Mesendoderm (in vitro differentiated cells): ENCODE measurements around the gene MPZL1.
"Not testable (repeated sequence)": the region's sequence is repeated elsewhere in the genome, so short reads cannot be mapped to it uniquely, and the experiment has no call there.

Experiments used
- DNase-seq: peaks from one replicate; pipeline ENCODE4 v3.0.0; 2013
- H2AK5ac ChIP-seq: 2 replicates; pipeline ENCODE4 v1.6.1; 2013; ENCODE audit warnings: low read length, inconsistent platforms
- H2BK120ac ChIP-seq: 2 replicates; pipeline ENCODE4 v1.6.1; 2013; ENCODE audit warnings: low read depth, mild to moderate bottlenecking, low read length, moderate library complexity, mixed read lengths
- H2BK15ac ChIP-seq: replicated peaks from 2 replicates; pipeline ENCODE4 v1.6.1; 2013; ENCODE audit warnings: low read depth, mild to moderate bottlenecking, moderate library complexity
- H2BK5ac ChIP-seq: 2 replicates; pipeline ENCODE4 v1.6.1; 2013; ENCODE audit warnings: low read length, inconsistent platforms
- H3K18ac ChIP-seq: 2 replicates; pipeline ENCODE4 v1.6.1; 2013; ENCODE audit warnings: mild to moderate bottlenecking, low read length, mixed read lengths
- H3K23ac ChIP-seq: one replicate; pipeline ENCODE4 v1.6.1; 2013; ENCODE audit warnings: low read length
- H3K27ac ChIP-seq: 2 replicates; pipeline ENCODE4 v1.5.1; 2013; ENCODE audit warnings: low read depth, mild to moderate bottlenecking, inconsistent platforms, low read length, moderate library complexity
- H3K27me3 ChIP-seq: 2 replicates; pipeline ENCODE4 v1.6.1; 2013; ENCODE audit warnings: low read length, control low read depth, mild to moderate bottlenecking, inconsistent platforms; ENCODE audit not compliant: insufficient read depth, poor library complexity
- H3K36me3 ChIP-seq: 2 replicates; pipeline ENCODE4 v1.6.1; 2013; ENCODE audit warnings: low read length, inconsistent platforms; ENCODE audit not compliant: control insufficient read depth, insufficient read depth
- H3K4ac ChIP-seq: one replicate; pipeline ENCODE4 v1.6.1; 2013; ENCODE audit warnings: low read depth, mild to moderate bottlenecking, low read length, moderate library complexity
- H3K4me1 ChIP-seq: 2 replicates; pipeline ENCODE4 v1.6.1; 2013; ENCODE audit warnings: low read depth, low read length, inconsistent platforms; ENCODE audit not compliant: control insufficient read depth
- H3K4me2 ChIP-seq: 2 replicates; pipeline ENCODE4 v1.6.1; 2013; ENCODE audit warnings: low read length
- H3K4me3 ChIP-seq: 2 replicates; pipeline ENCODE4 v1.5.1; 2013; ENCODE audit warnings: mild to moderate bottlenecking, low read length
- H3K56ac ChIP-seq: one replicate; pipeline ENCODE4 v1.6.1; 2013; ENCODE audit warnings: low read length
- H3K79me1 ChIP-seq: 2 replicates; pipeline ENCODE4 v1.6.1; 2013; ENCODE audit warnings: low read length, inconsistent platforms
- H3K79me2 ChIP-seq: 2 replicates; pipeline ENCODE4 v1.6.1; 2013; ENCODE audit warnings: mild to moderate bottlenecking, low read length; ENCODE audit not compliant: control insufficient read depth, insufficient read depth
- H3K9ac ChIP-seq: 2 replicates; pipeline ENCODE4 v1.6.1; 2013; ENCODE audit warnings: low read length, inconsistent platforms
- H4K5ac ChIP-seq: one replicate; pipeline ENCODE4 v1.6.1; 2013; ENCODE audit warnings: low read length
- H4K8ac ChIP-seq: one replicate; pipeline ENCODE4 v1.6.1; 2013; ENCODE audit warnings: low read depth, mild to moderate bottlenecking, control low read depth, low read length, moderate library complexity
- WGBS: extraction: QIAGEN DNeasy Blood & Tissue Kit; methylation state at CpG from one replicate; pipeline ENCODE4 v1.1.7; 2013; ENCODE audit warnings: low lambda C conversion rate, missing lambda C conversion rate; ENCODE audit not compliant: insufficient coverage; ENCODE audit errors: extremely low coverage; 5-methylcytosine and 5-hydroxymethylcytosine counted together

MPZL1 gene

DNA sequence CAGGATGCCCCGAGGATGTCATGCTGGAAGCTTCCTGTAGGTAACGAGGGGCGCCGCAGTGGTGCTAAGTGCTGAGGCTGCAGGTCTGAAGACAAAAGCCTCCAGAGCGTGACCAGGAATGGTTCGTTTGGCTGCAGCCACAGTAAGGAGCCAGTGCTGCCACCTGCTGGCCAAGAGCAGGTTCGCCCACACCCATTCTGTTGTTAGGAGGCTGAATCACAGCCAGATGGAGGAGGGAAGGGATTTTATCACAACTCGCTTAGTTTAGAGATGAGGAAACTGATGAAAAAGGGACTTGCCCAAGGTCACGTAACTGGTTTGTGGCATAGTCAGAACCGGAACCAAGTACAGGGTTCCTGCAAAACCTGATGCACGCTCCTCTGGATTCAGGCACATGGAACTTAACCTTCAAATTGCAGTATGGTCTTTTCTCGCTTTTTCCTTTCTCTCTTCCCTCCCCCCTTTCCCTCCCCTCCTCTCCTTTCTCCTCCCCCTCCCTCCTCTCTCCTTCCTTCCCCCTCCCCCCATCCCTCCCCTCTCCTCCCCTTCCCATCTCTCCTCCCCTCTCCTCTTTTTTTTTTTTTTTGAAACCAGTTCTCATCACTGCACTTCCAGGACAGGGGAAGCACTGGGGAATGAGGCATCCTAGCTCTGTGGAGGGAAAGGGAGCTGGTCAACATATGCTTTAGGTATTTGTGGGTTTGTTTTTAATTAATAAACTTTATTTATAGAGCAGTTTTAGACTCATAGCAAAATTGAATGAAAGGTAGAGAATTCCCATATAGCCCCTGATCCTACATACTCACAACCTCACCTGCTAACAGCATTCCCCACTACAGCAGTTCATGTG is 81.8 kb downstream of the MPZL1 start:
- H3K27me3 ChIP-seq = no peaks in the 10 kb centered on the region
- no peak overlapping the region for H3K9ac ChIP-seq
- no peak overlapping the region for H3K27ac ChIP-seq
- H3K56ac ChIP-seq = no peak overlapping the region
- no peaks in the 10 kb centered on the region for H3K36me3 ChIP-seq
- no peaks in the 10 kb centered on the region for H3K79me2 ChIP-seq
- H2BK120ac ChIP-seq = no peak overlapping the region
- H3K4me3 ChIP-seq = no peak overlapping the region
- no peaks in the 10 kb centered on the region for H3K79me1 ChIP-seq
- no peak overlapping the region for H3K4ac ChIP-seq
- no CpG with 5 or more reads among the region's 12 CpGs for WGBS
- H3K4me1 ChIP-seq = no peaks in the 10 kb centered on the region
- no peak overlapping the region for H3K4me2 ChIP-seq
- H4K5ac ChIP-seq = no peak overlapping the region
- H2BK15ac ChIP-seq = no peak overlapping the region
- H3K18ac ChIP-seq = no peak overlapping the region
- no peak overlapping the region for H2BK5ac ChIP-seq
- H2AK5ac ChIP-seq = no peak overlapping the region
- peak; percentile 99 for DNase-seq
- H3K23ac ChIP-seq = no peak overlapping the region
- no peak overlapping the region for H4K8ac ChIP-seq

DNA sequence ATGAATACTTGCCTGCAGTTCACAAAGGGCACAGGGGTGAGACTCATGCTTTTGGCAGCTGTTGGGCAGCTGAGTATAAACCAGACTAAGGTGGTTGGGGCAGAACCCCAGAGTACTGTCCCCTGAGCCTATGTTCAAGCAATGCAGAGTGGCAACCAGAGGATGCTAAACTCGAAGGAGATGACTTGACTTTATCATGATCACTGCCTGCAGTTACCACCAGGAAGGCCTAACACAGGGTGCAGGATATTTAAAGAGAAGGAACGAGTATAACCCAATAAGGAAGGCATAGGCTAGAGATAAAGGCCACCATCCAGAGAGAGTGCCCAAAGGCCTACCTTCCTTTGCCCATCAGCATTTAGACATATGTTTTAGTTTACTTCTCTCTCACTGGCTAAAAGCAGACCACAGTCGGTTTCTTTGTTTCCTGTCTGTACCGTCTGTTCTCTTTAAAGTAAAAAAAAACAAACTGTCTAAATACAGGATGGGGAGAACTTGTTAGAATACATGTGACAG is 83.3 kb downstream of the MPZL1 start:
- H3K4ac ChIP-seq = no peak overlapping the region
- no peak overlapping the region for H3K27ac ChIP-seq

DNA sequence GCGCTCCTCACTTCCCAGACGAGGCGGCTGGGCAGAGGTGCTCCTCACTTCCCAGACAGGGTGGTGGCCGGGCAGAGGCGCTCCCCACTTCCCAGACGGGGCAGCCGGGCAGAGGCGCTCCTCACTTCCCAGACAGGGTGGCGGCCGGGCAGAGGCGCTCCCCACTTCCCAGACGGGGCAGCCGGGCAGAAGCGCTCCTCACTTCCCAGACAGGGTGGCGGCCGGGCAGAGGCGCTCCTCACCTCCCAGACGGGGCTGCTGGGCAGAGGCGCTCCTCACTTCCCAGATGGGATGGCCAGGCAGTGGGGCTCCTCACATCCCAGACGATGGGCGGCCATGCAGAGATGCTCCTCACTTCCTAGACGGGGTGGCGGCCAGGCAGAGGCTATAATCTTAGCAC is 84.5 kb downstream of the MPZL1 start:
- not testable (repeated sequence) for H2BK5ac ChIP-seq, H4K5ac ChIP-seq, H3K56ac ChIP-seq, H3K27me3 ChIP-seq, H3K27ac ChIP-seq, H3K18ac ChIP-seq, H3K9ac ChIP-seq, H3K23ac ChIP-seq, H4K8ac ChIP-seq, H3K79me1 ChIP-seq, H3K4me1 ChIP-seq, H3K79me2 ChIP-seq, H2BK120ac ChIP-seq, H3K4me3 ChIP-seq, DNase-seq, H2BK15ac ChIP-seq, H2AK5ac ChIP-seq, H3K4ac ChIP-seq, H3K4me2 ChIP-seq, H3K36me3 ChIP-seq
- WGBS = no CpG with 5 or more reads among the region's 23 CpGs

More for the DNA sequence above, 83.3 kb downstream of the MPZL1 start:
- H3K36me3 ChIP-seq = no peaks in the 10 kb centered on the region
- no peak overlapping the region for H3K23ac ChIP-seq
- no peaks in the 10 kb centered on the region for H3K4me1 ChIP-seq
- H2BK5ac ChIP-seq = no peak overlapping the region
- H3K27me3 ChIP-seq = no peaks in the 10 kb centered on the region
- H3K79me2 ChIP-seq = no peaks in the 10 kb centered on the region
- H3K4me3 ChIP-seq = no peak overlapping the region
- no peak overlapping the region for H4K8ac ChIP-seq
- no peak overlapping the region for H3K4me2 ChIP-seq
- no peak overlapping the region for H3K9ac ChIP-seq
- H2AK5ac ChIP-seq = no peak overlapping the region
- H3K56ac ChIP-seq = no peak overlapping the region
- no peak for DNase-seq
- WGBS = no CpG with 5 or more reads among the region's 4 CpGs
- H3K79me1 ChIP-seq = no peaks in the 10 kb centered on the region
- no peak overlapping the region for H2BK120ac ChIP-seq
- H2BK15ac ChIP-seq = no peak overlapping the region
- H4K5ac ChIP-seq = no peak overlapping the region
- H3K18ac ChIP-seq = no peak overlapping the region

DNA sequence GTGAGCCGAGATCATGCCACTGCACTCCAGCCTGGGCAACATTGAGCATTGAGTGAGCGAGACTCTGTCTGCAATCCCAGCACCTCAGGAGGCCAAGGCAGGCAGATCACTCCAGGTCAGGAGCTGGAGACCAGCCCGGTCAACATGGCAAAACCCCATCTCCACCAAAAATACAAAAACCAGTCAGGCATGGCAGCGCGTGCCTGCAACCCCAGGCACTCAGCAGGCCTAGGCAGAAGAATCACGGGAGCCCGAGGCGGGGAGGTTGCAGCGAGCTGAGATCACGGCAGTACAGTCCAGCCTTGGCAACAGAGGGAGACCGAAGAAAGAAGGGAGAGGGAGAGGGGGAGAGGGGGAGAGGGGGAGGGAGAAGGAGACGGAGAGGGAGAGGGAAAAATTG is 84.9 kb downstream of the MPZL1 start:
- H3K56ac ChIP-seq, H3K23ac ChIP-seq, H3K27ac ChIP-seq, H3K27me3 ChIP-seq, H2BK120ac ChIP-seq, H3K36me3 ChIP-seq, DNase-seq, H2AK5ac ChIP-seq, H3K4ac ChIP-seq, H4K5ac ChIP-seq, H3K9ac ChIP-seq, H3K4me1 ChIP-seq, H2BK5ac ChIP-seq, H3K4me3 ChIP-seq, H2BK15ac ChIP-seq, H3K4me2 ChIP-seq, H3K79me1 ChIP-seq, H3K79me2 ChIP-seq, H4K8ac ChIP-seq, H3K18ac ChIP-seq: not testable (repeated sequence)
- no CpG with 5 or more reads among the region's 12 CpGs for WGBS

DNA sequence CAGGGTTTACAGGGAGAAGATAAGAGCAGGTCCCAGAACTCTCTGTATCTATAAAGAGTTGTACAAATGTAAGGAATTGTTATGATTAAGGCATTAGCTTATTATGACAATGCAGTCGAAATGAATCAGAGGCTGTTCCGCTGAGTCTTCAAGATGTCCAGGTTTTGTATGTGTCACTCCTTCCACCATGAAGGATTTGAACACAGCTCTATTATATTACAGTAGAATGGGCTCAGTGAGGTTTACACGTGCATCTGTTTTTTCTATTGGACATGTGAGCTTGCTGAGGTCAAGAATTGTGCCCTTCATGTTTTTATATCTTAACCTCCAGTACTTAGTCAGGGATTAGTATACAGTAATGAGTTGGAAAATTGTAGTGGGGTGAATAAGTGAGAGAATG is 86.3 kb downstream of the MPZL1 start:
- no peaks in the 10 kb centered on the region for H3K27me3 ChIP-seq
- DNase-seq = no peak
- no peaks in the 10 kb centered on the region for H3K79me2 ChIP-seq
- no peak overlapping the region for H3K23ac ChIP-seq
- no peaks in the 10 kb centered on the region for H3K36me3 ChIP-seq
- H3K9ac ChIP-seq = no peak overlapping the region
- H2BK5ac ChIP-seq = no peak overlapping the region
- no peak overlapping the region for H4K8ac ChIP-seq
- H2AK5ac ChIP-seq = no peak overlapping the region
- no peaks in the 10 kb centered on the region for H3K79me1 ChIP-seq
- H3K18ac ChIP-seq = no peak overlapping the region
- no peak overlapping the region for H3K27ac ChIP-seq
- H2BK15ac ChIP-seq = no peak overlapping the region
- WGBS = no CpG with 5 or more reads among the region's 3 CpGs
- no peak overlapping the region for H3K4ac ChIP-seq
- H3K4me2 ChIP-seq = no peak overlapping the region
- H2BK120ac ChIP-seq = no peak overlapping the region
- no peaks in the 10 kb centered on the region for H3K4me1 ChIP-seq
- H4K5ac ChIP-seq = no peak overlapping the region
- no peak overlapping the region for H3K4me3 ChIP-seq
- no peak overlapping the region for H3K56ac ChIP-seq

DNA sequence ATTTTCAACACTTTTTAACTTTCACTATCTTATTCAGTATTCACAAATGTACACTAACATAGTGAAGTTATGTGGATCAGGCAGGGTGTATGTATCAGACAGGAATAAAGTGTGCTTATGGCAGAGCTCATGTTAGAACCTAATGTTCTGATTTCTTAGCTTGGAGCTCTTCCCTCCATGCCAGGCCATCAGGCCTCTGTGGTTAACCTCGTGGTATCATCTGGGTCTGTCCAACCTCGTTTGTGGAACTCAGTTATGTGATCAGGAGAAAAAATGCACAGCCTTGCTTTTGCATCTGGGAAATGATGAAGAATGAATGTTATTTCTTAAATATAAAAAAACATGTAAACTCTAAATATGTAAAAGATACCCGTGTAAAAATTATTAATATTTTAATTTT is 86.9 kb downstream of the MPZL1 start:
- Histone ChIP-seq H3K36me3 (no peaks in the 10 kb centered on the region), H2BK120ac (no peak overlapping the region), H2AK5ac (no peak overlapping the region), H3K56ac (no peak overlapping the region), H3K4me3 (no peak overlapping the region), H3K4me2 (no peak overlapping the region), H4K5ac (no peak overlapping the region), H3K4me1 (no peaks in the 10 kb centered on the region), H3K79me1 (no peaks in the 10 kb centered on the region), H3K27ac (no peak overlapping the region), H3K79me2 (no peaks in the 10 kb centered on the region), H3K27me3 (no peaks in the 10 kb centered on the region), H3K9ac (no peak overlapping the region), H2BK5ac (no peak overlapping the region), H3K18ac (no peak overlapping the region), H3K4ac (no peak overlapping the region), H3K23ac (no peak overlapping the region), H2BK15ac (no peak overlapping the region), H4K8ac (no peak overlapping the region)
- DNase-seq = no peak
- WGBS = no CpG with 5 or more reads among the region's 3 CpGs
